ENCODE measurements around the gene INPP5J. TPM values are rescaled to one million over a fixed set of nuclear protein-coding genes. Genes with fewer than 3 reads are reported as not detected.

Gene INPP5J
- total and polyA plus RNA-seq, 5 donors from 2014 or later, result 0.47 TPM; not detected in 4

DNA sequence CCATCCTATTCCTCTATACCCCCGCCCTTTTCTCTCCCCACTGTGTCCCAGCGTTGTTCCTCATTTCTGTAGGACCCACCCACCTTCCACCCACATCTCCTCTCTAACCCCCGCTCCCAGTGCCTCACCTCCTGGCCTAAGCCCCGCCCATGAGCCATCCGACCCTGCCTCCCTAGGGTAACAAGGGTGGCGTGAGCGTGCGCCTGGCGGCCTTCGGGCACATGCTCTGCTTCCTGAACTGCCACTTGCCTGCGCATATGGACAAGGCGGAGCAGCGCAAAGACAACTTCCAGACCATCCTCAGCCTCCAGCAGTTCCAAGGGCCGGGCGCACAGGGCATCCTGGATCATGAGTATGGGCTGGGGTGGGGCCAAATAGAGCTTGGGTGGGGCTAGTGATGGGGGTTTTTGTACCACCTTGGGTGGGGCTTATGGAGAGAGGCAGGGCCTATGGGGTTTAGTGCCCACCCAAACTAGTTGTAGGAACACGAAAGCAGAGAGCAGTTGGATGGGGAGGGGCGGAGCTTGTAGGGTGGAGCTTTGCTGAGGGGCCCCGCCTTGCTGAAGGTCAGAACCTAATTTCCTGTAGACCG, 4.5 kb downstream of the INPP5J start:
- no peak for DNase-seq
- H3K4me3 ChIP-seq (ENCODE audit: low read depth, low read length), result no peak overlapping the region
- Mint-ChIP-seq H3K27ac (no peak overlapping the region), H3K27me3 (peaks cover 4% of the 10 kb centered on the region), H3K4me3 (no peak overlapping the region), H3K4me1 (peaks cover 0 to 3% (median 0%) of the 10 kb centered on the region in 4 donors), H3K36me3 (no peaks in the 10 kb centered on the region), H3K9me3 (no peaks in the 10 kb centered on the region)
- no peaks in the 10 kb centered on the region for H3K4me1 ChIP-seq (ENCODE audit: control insufficient read depth, insufficient read depth, low read length, poor library complexity, severe bottlenecking)
- no peaks in the 10 kb centered on the region for H3K9me3 ChIP-seq (ENCODE audit: control insufficient read depth in 2 of 2, low read length in 2 of 2)
- H3K27me3 ChIP-seq (ENCODE audit: control insufficient read depth, insufficient read depth, low read length), result no peaks in the 10 kb centered on the region
- no peak for ATAC-seq (ENCODE audit: low read depth in 2 of 2)
- H3K36me3 ChIP-seq (ENCODE audit: control insufficient read depth, insufficient read depth, low read length), result no peaks in the 10 kb centered on the region
- H3K27ac ChIP-seq (ENCODE audit: insufficient read depth, low read length, poor library complexity, severe bottlenecking), result no peak overlapping the region

DNA sequence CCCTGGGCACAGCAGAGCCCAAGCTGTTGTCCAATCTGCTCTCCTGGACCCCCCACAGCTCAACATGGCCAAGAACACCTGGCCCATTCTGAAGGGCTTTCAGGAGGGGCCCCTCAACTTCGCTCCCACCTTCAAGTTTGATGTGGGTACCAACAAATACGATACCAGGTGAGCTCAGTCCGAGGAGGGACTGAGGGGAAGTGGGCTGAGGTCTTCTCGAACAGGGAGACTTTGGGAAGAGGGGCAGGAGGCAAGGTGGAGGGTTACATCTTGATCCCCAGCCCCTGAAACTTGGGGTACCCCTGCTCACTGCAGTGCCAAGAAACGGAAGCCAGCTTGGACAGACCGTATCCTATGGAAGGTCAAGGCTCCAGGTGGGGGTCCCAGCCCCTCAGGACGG, 5.4 kb downstream of the INPP5J start:
- H3K27me3 ChIP-seq (ENCODE audit: control insufficient read depth, insufficient read depth, low read length), result no peaks in the 10 kb centered on the region
- H3K4me3 ChIP-seq (ENCODE audit: low read depth, low read length), result no peak overlapping the region
- no peaks in the 10 kb centered on the region for H3K4me1 ChIP-seq (ENCODE audit: control insufficient read depth, insufficient read depth, low read length, poor library complexity, severe bottlenecking)
- no peak for ATAC-seq (ENCODE audit: low read depth in 2 of 2)
- H3K36me3 Mint-ChIP-seq, result no peaks in the 10 kb centered on the region
- H3K36me3 ChIP-seq (ENCODE audit: control insufficient read depth, insufficient read depth, low read length), result no peaks in the 10 kb centered on the region
- H3K27ac Mint-ChIP-seq, result peak overlapping the region in 1 of 3 donors; percentile 32
- peaks cover 4% of the 10 kb centered on the region for H3K27me3 Mint-ChIP-seq
- H3K27ac ChIP-seq (ENCODE audit: insufficient read depth, low read length, poor library complexity, severe bottlenecking), result no peak overlapping the region
- DNase-seq, result no peak
- H3K4me1 Mint-ChIP-seq, result peaks cover 0 to 3% (median 0%) of the 10 kb centered on the region in 4 donors
- no peaks in the 10 kb centered on the region for H3K9me3 Mint-ChIP-seq
- no peak overlapping the region for H3K4me3 Mint-ChIP-seq
- no peaks in the 10 kb centered on the region for H3K9me3 ChIP-seq (ENCODE audit: control insufficient read depth in 2 of 2, low read length in 2 of 2)

DNA sequence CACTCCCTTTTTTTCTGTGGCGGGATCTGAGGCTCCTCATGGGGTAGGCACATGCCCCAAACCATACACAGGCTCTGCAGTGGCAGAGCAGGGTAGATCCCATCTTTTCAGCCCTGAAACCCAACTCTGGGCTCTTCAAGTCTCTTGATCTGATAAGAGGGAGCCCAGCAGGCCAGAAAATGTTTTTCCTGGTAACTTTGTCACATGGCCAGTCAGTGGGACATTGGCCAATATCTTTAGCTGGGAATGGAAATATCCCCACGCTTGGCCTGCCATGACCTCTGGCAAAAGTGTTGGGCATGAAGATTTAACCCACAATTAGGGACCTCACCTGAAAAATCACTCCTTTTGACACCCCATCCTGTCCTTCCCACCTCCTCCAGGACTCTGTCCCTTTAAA, 8.1 kb downstream of the INPP5J start:
- no peaks in the 10 kb centered on the region for H3K27me3 Mint-ChIP-seq
- H3K27ac ChIP-seq (ENCODE audit: insufficient read depth, low read length, poor library complexity, severe bottlenecking), result no peak overlapping the region

DNA sequence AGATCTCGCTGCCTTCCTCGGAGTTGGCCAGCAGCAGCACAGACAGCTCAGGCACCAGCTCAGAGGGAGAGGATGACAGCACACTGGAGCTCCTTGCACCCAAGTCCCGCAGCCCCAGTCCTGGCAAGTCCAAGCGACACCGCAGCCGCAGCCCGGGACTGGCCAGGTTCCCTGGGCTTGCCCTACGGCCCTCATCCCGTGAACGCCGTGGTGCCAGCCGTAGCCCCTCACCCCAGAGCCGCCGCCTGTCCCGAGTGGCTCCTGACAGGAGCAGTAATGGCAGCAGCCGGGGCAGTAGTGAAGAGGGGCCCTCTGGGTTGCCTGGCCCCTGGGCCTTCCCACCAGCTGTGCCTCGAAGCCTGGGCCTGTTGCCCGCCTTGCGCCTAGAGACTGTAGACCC, 11.1 kb downstream of the INPP5J start:
- Histone ChIP-seq H3K4me1 (ENCODE audit: control insufficient read depth, insufficient read depth, low read length, poor library complexity, severe bottlenecking) (no peaks in the 10 kb centered on the region), H3K4me3 (ENCODE audit: low read depth, low read length) (no peak overlapping the region), H3K27ac (ENCODE audit: insufficient read depth, low read length, poor library complexity, severe bottlenecking) (no peak overlapping the region), H3K9me3 (ENCODE audit: control insufficient read depth in 2 of 2, low read length in 2 of 2) (no peaks in the 10 kb centered on the region), H3K27me3 (ENCODE audit: control insufficient read depth, insufficient read depth, low read length) (no peaks in the 10 kb centered on the region), H3K36me3 (ENCODE audit: control insufficient read depth, insufficient read depth, low read length) (no peaks in the 10 kb centered on the region)
- Mint-ChIP-seq H3K27me3 (no peaks in the 10 kb centered on the region), H3K36me3 (no peaks in the 10 kb centered on the region), H3K4me3 (no peak overlapping the region), H3K4me1 (no peaks in the 10 kb centered on the region), H3K27ac (no peak overlapping the region), H3K9me3 (no peaks in the 10 kb centered on the region)
- no peak for ATAC-seq (ENCODE audit: low read depth in 2 of 2)
- no peak for DNase-seq

More for the DNA sequence above, 8.1 kb downstream of the INPP5J start:
- DNase-seq (no peak), ATAC-seq (ENCODE audit: low read depth in 2 of 2) (no peak)
- H3K27ac Mint-ChIP-seq, result no peak overlapping the region
- Histone ChIP-seq H3K9me3 (ENCODE audit: control insufficient read depth in 2 of 2, low read length in 2 of 2) (no peaks in the 10 kb centered on the region), H3K4me1 (ENCODE audit: control insufficient read depth, insufficient read depth, low read length, poor library complexity, severe bottlenecking) (no peaks in the 10 kb centered on the region), H3K36me3 (ENCODE audit: control insufficient read depth, insufficient read depth, low read length) (no peaks in the 10 kb centered on the region), H3K27me3 (ENCODE audit: control insufficient read depth, insufficient read depth, low read length) (no peaks in the 10 kb centered on the region), H3K4me3 (ENCODE audit: low read depth, low read length) (no peak overlapping the region)
- H3K4me3 Mint-ChIP-seq, result no peak overlapping the region
- no peaks in the 10 kb centered on the region for H3K36me3 Mint-ChIP-seq
- H3K9me3 Mint-ChIP-seq, result no peaks in the 10 kb centered on the region
- peaks cover 0 to 3% (median 0%) of the 10 kb centered on the region in 4 donors for H3K4me1 Mint-ChIP-seq

DNA sequence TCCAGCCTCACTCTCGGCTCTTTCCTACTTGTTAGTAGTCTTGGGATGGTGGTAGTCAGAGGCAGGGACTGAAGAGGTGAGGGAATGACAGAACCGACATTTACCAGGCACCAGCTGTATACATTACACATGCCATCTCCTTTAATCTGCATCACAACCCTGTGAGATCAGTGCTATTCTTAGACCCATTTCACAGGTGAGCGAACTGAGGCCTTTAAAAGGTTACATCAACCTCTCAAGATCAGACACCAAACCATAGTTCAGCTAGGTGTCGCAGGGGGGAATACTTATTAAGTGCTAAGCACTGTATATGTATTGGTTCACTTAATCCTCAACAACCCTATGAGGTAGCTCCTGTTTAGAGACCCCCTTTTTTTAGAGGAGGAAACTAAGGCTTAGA, 11.9 kb downstream of the INPP5J start:
- Histone ChIP-seq H3K9me3 (ENCODE audit: control insufficient read depth in 2 of 2, low read length in 2 of 2) (no peaks in the 10 kb centered on the region), H3K4me1 (ENCODE audit: control insufficient read depth, insufficient read depth, low read length, poor library complexity, severe bottlenecking) (no peaks in the 10 kb centered on the region), H3K27me3 (ENCODE audit: control insufficient read depth, insufficient read depth, low read length) (no peaks in the 10 kb centered on the region), H3K36me3 (ENCODE audit: control insufficient read depth, insufficient read depth, low read length) (no peaks in the 10 kb centered on the region), H3K4me3 (ENCODE audit: low read depth, low read length) (no peak overlapping the region), H3K27ac (ENCODE audit: insufficient read depth, low read length, poor library complexity, severe bottlenecking) (no peak overlapping the region)
- DNase-seq, result no peak
- no peak overlapping the region for H3K27ac Mint-ChIP-seq
- no peaks in the 10 kb centered on the region for H3K4me1 Mint-ChIP-seq
- H3K4me3 Mint-ChIP-seq, result no peak overlapping the region
- no peaks in the 10 kb centered on the region for H3K9me3 Mint-ChIP-seq
- H3K27me3 Mint-ChIP-seq, result no peaks in the 10 kb centered on the region
- ATAC-seq (ENCODE audit: low read depth in 2 of 2), result no peak
- no peaks in the 10 kb centered on the region for H3K36me3 Mint-ChIP-seq

DNA sequence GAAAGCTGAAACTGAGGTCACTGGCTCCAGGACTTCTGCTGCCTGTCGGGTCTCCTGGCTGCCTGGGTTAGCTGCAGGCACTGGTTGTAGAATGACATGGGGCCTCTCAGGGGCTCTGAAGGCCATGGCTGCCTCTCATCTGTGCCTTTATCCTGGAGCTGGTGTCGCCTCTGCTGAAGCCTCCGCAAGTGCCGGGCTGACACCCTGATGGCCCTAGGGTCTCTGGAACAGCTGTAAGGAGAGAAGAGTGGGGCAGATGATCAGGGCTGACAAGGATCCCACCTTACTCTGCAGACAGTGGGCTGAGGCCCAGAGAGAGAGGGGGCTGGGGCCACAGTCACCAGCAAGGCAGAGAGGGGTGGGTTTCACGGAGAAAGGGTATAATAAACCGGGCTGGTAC, 12.9 kb downstream of the INPP5J start:
- Histone ChIP-seq H3K27me3 (ENCODE audit: control insufficient read depth, insufficient read depth, low read length) (no peaks in the 10 kb centered on the region), H3K27ac (ENCODE audit: insufficient read depth, low read length, poor library complexity, severe bottlenecking) (no peak overlapping the region), H3K4me3 (ENCODE audit: low read depth, low read length) (no peak overlapping the region), H3K36me3 (ENCODE audit: control insufficient read depth, insufficient read depth, low read length) (no peaks in the 10 kb centered on the region), H3K9me3 (ENCODE audit: control insufficient read depth in 2 of 2, low read length in 2 of 2) (no peaks in the 10 kb centered on the region), H3K4me1 (ENCODE audit: control insufficient read depth, insufficient read depth, low read length, poor library complexity, severe bottlenecking) (no peaks in the 10 kb centered on the region)
- no peak for ATAC-seq (ENCODE audit: low read depth in 2 of 2)
- Mint-ChIP-seq H3K4me1 (no peaks in the 10 kb centered on the region), H3K9me3 (no peaks in the 10 kb centered on the region), H3K36me3 (no peaks in the 10 kb centered on the region), H3K27ac (peak overlapping the region in 1 of 3 donors; percentile 26), H3K27me3 (no peaks in the 10 kb centered on the region), H3K4me3 (no peak overlapping the region)
- no peak for DNase-seq

DNA sequence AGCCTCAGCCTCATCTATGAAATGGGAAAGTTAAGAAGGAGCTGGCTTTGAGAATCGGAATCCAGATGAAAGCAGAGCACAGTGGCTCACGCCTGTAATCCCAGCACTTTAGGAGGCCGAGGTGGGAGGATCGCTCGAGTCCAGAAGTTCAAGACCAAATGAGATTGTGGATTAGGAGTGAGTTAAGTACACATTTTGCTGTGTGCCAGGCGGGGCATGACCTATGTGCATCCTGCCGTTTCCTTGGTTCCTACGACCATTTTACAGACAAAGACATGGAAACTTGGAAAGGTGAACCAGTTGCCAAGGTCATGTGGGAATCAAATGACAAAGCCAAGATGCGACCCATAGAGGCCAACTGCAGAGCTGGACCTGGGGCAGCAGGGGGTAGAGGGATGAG, 13.4 kb downstream of the INPP5J start:
- no peaks in the 10 kb centered on the region for H3K36me3 Mint-ChIP-seq
- no peaks in the 10 kb centered on the region for H3K9me3 Mint-ChIP-seq
- no peaks in the 10 kb centered on the region for H3K4me1 Mint-ChIP-seq
- no peak overlapping the region for H3K4me3 Mint-ChIP-seq
- no peak overlapping the region for H3K4me3 ChIP-seq (ENCODE audit: low read depth, low read length)
- H3K36me3 ChIP-seq (ENCODE audit: control insufficient read depth, insufficient read depth, low read length), result no peaks in the 10 kb centered on the region
- H3K27ac ChIP-seq (ENCODE audit: insufficient read depth, low read length, poor library complexity, severe bottlenecking), result no peak overlapping the region
- ATAC-seq (ENCODE audit: low read depth in 2 of 2), result no peak
- H3K4me1 ChIP-seq (ENCODE audit: control insufficient read depth, insufficient read depth, low read length, poor library complexity, severe bottlenecking), result no peaks in the 10 kb centered on the region
- DNase-seq, result no peak
- H3K27ac Mint-ChIP-seq, result peak overlapping the region in 1 of 3 donors; percentile 26
- H3K27me3 ChIP-seq (ENCODE audit: control insufficient read depth, insufficient read depth, low read length), result no peaks in the 10 kb centered on the region
- no peaks in the 10 kb centered on the region for H3K27me3 Mint-ChIP-seq
- no peaks in the 10 kb centered on the region for H3K9me3 ChIP-seq (ENCODE audit: control insufficient read depth in 2 of 2, low read length in 2 of 2)

DNA sequence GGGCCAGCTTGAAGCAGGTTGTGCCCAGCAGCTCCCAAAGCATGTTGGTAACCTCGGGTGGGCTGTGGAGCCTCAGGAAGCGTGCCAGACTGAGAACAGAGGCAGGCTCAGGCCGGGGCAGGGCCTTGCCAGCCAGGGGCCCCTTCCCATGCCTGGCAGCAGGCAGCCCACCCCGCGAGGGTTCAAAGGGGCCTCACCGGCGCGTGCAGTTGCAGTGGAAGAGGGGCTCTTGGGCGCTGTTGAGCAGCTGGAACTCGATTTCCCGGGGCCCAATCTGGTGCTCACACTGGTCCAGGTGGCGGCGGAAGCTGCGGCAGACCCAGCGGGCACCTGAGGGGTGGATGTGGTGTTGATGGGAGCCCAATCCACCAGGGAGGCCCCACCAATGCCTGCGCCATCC, 13.9 kb downstream of the INPP5J start:
- no peaks in the 10 kb centered on the region for H3K36me3 ChIP-seq (ENCODE audit: control insufficient read depth, insufficient read depth, low read length)
- no peak overlapping the region for H3K27ac ChIP-seq (ENCODE audit: insufficient read depth, low read length, poor library complexity, severe bottlenecking)
- Mint-ChIP-seq H3K4me1 (no peaks in the 10 kb centered on the region), H3K4me3 (no peak overlapping the region), H3K27me3 (no peaks in the 10 kb centered on the region), H3K9me3 (no peaks in the 10 kb centered on the region), H3K27ac (no peak overlapping the region), H3K36me3 (no peaks in the 10 kb centered on the region)
- no peaks in the 10 kb centered on the region for H3K4me1 ChIP-seq (ENCODE audit: control insufficient read depth, insufficient read depth, low read length, poor library complexity, severe bottlenecking)
- ATAC-seq (ENCODE audit: low read depth in 2 of 2), result no peak
- DNase-seq, result no peak
- H3K27me3 ChIP-seq (ENCODE audit: control insufficient read depth, insufficient read depth, low read length), result no peaks in the 10 kb centered on the region
- no peaks in the 10 kb centered on the region for H3K9me3 ChIP-seq (ENCODE audit: control insufficient read depth in 2 of 2, low read length in 2 of 2)
- H3K4me3 ChIP-seq (ENCODE audit: low read depth, low read length), result no peak overlapping the region
